ENCODE results near the gene DACT3.

DNA sequence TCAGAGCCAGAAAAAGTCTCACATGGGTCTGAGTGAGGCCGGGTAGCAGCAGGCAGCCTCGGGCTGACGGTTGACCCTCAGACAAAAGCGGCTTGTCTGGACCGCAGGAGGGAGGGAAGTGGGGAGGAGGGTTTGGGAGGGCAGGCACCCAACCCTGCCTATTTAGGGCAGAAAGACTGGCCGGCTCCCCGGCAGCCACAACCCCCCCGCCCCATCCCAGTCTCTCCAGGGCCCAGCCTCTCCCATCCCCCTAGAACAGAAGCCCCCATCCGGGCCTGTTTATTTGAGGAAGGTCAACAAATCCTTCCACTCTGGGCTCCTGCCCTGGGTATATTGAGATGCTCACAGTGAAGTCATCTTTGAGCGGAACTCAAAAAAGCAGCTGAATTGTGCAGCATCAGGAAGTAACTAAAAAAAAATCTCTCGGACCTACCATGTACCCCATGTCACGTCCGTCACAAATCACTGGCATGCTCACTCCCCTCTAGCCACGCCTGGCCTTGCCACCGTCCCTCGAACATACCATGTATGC is 6.3 kb downstream of the DACT3 start:
- TF ChIP-seq, protein P1, sequence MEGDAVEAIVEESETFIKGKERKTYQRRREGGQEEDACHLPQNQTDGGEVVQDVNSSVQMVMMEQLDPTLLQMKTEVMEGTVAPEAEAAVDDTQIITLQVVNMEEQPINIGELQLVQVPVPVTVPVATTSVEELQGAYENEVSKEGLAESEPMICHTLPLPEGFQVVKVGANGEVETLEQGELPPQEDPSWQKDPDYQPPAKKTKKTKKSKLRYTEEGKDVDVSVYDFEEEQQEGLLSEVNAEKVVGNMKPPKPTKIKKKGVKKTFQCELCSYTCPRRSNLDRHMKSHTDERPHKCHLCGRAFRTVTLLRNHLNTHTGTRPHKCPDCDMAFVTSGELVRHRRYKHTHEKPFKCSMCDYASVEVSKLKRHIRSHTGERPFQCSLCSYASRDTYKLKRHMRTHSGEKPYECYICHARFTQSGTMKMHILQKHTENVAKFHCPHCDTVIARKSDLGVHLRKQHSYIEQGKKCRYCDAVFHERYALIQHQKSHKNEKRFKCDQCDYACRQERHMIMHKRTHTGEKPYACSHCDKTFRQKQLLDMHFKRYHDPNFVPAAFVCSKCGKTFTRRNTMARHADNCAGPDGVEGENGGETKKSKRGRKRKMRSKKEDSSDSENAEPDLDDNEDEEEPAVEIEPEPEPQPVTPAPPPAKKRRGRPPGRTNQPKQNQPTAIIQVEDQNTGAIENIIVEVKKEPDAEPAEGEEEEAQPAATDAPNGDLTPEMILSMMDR (IDR thresholded peaks at IDR 0.05), result no peak
- TF ChIP-seq POLR2A (IDR thresholded peaks at IDR 0.05) (no peak), EP300 (IDR thresholded peaks at IDR 0.05) (no peak)

All from upper lobe of left lung (tissue), 4 donors.